Measurements from ENCODE around the gene XIAP. TPM values are rescaled to one million over a fixed set of nuclear protein-coding genes. Genes with fewer than 3 reads are reported as not detected.

Gene XIAP
- total and polyA plus RNA-seq, 9 of the 15 experiments (the other 6 are each of a cell fraction or from before 2014, with no cell fraction given): 5.7 to 40.5 (median 19.8) TPM

DNA sequence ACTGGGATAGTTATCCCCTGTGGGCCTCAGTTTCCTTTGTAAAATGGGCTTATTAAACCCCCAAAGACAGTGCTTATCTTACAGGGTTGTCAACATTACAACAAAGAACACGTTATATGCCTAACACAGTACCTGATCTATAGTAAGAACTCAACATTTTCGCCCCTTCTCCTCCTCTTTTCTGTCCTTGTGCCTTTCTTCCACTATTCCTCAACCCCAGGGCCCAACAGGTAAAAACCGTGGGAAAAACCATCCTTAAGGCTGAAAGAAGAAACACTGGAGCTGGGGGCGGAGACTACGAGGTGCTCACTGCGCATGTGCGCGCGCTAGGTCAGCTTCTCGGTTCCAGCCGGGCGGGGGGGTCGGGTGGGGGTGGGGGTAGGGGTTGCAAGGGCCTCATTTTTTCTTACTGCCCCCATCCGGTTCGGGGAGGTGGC is 426 bp upstream of the XIAP start (continued):
- TF ChIP-seq ZBTB7A (IDR thresholded peaks at IDR 0.05; ENCODE audit: borderline replicate concordance, control insufficient read depth, low read depth, low read length) (no peak), JUNB (CRISPR knock-in tag; conservative IDR thresholded peaks at IDR 0.05) (no peak), SRSF9 (IDR thresholded peaks at IDR 0.05; ENCODE audit: borderline replicate concordance, low read depth, low read length) (no peak)
- TF ChIP-seq, protein P1, sequence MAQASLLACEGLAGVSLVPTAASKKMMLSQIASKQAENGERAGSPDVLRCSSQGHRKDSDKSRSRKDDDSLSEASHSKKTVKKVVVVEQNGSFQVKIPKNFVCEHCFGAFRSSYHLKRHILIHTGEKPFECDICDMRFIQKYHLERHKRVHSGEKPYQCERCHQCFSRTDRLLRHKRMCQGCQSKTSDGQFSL (CRISPR knock-in tag; IDR thresholded peaks at IDR 0.05): no peak
- TF ChIP-seq, protein P1 (tag; IDR thresholded peaks at IDR 0.05): peak in 1 of 2 experiments; percentile 29; a peak in 1 of 4 replicates

- Histone ChIP-seq H4K20me1 (replicated peaks; ENCODE audit: control insufficient read depth, insufficient read depth, low read length) (no peaks in the 10 kb centered on the region), H3K79me2 (ENCODE audit: control insufficient read depth, insufficient read depth, low read length) (peaks cover 57% of the 10 kb centered on the region), H3K36me3 (ENCODE audit: control insufficient read depth, insufficient read depth, low read length) (peaks cover 13% of the 10 kb centered on the region; the same call in 1 of the 3 replicates), H3K9me3 (replicated peaks; ENCODE audit: control insufficient read depth, insufficient read depth, low read depth, low read length) (no peaks in the 10 kb centered on the region), H3K27me3 (ENCODE audit: control insufficient read depth in 2 of 2, insufficient read depth in 2 of 2, low read length in 2 of 2) (no peaks in the 10 kb centered on the region), H3K4me1 (replicated peaks in 1 of 2; ENCODE audit: control insufficient read depth in 2 of 2, insufficient read depth in 2 of 2, low read length in 2 of 2) (no peaks in the 10 kb centered on the region; a peak in 2 of 5 replicates), H2AFZ (ENCODE audit: low read depth, low read length) (peak overlapping the region; percentile 76; the same call in 1 of the 2 replicates), H3K9me1 (ENCODE audit: control insufficient read depth, insufficient read depth, low read length) (no peaks in the 10 kb centered on the region), H3K4me2 (ENCODE audit: insufficient read depth, low read length) (peak overlapping the region; percentile 76), H3K27ac (ENCODE audit: extremely low read depth, low read depth, low read length) (peak overlapping the region; percentile 91), H3K9ac (ENCODE audit: insufficient read depth in 1 of 2, low read depth in 2 of 2, low read length in 2 of 2) (peak overlapping the region in 1 of 2 experiments; percentile 96; a peak in 3 of 4 replicates), H3K4me3 (peak overlapping the region; percentile 67)
- CTCF ChIA-PET (ENCODE audit: low intra/inter-chr PET ratio): no interaction called here
- intact Hi-C loops (cut with micrococcal nuclease): no loop called here
- 1% methylated on average over 4 of the region's 4 CpGs for WGBS (ENCODE audit: insufficient coverage, low coverage, missing lambda C conversion rate)
- in situ Hi-C loops (cut with MboI): no loop called here
- FAIRE-seq: peak; percentile 44
- ATAC-seq: no peak
- BruUV-seq (replicated peaks): TSS peak; percentile 72
- POLR2A ChIA-PET: interaction anchor here (0.6 to 1.8 kb wide), 4 partner anchors 9 to 98 kb away, joined by 3 to 15 read pairs (median 4); no protein-coding TSS in a partner anchor
- peak in 1 of 4 experiments; percentile 51 for DNase-seq (ENCODE audit: extremely low read depth in 1 of 4, low spot score in 3 of 4)
- TF ChIP-seq CEBPG (CRISPR knock-in tag; IDR thresholded peaks at IDR 0.05) (no peak), CEBPG (tag; conservative IDR thresholded peaks at IDR 0.05 in 1 of 2, IDR thresholded peaks at IDR 0.05 in 1 of 2) (peak in 1 of 2 experiments; percentile 35; a peak in 1 of 4 replicates), NRF1 (conservative IDR thresholded peaks at IDR 0.05 in 1 of 2, IDR thresholded peaks at IDR 0.05 in 1 of 2) (peak; percentile 11 to 34; a peak in 1 of 4 replicates), HMBOX1 (IDR thresholded peaks at IDR 0.05) (peak; percentile 81), NFIC (IDR thresholded peaks at IDR 0.05) (peak; percentile 81), CUX1 (CRISPR knock-in tag; IDR thresholded peaks at IDR 0.05) (peak; percentile 67; the same call in 1 of the 2 replicates), BACH1 (tag; IDR thresholded peaks at IDR 0.05) (peak; percentile 9; the same call in 1 of the 2 replicates)
Observed at GRCh38 chrX:123860983-123861382, 1.1 kb downstream of the XIAP start.
